H9 (cell line): ENCODE data around the gene CACNA2D4. TPM values are rescaled to one million over a fixed set of nuclear protein-coding genes. Genes with fewer than 3 reads are reported as not detected.

Source experiments
- DNase-seq: peaks from one replicate; pipeline ENCODE4 v3.0.0-alpha.2; 2017
- H2AFZ ChIP-seq: one replicate; pipeline ENCODE4 v1.6.1; 2013; ENCODE audit warnings: mild to moderate bottlenecking, low read length, control low read depth, moderate library complexity
- H2AK5ac ChIP-seq: 2 replicates; pipeline ENCODE4 v1.6.1; 2013; ENCODE audit warnings: low read length, control low read depth, mixed read lengths; ENCODE audit not compliant: insufficient read length
- H2BK120ac ChIP-seq: one replicate; pipeline ENCODE4 v1.6.1; 2013; ENCODE audit warnings: low read depth, mild to moderate bottlenecking, low read length, control low read depth, inconsistent platforms; ENCODE audit not compliant: poor library complexity, severe bottlenecking
- H2BK12ac ChIP-seq: 2 replicates; pipeline ENCODE4 v1.6.1; 2013; ENCODE audit warnings: low read length, control low read depth, mixed read lengths, low read depth; ENCODE audit not compliant: insufficient read length
- H2BK15ac ChIP-seq: 2 replicates; pipeline ENCODE4 v1.6.1; 2013; ENCODE audit warnings: low read depth, low read length, control low read depth
- H2BK20ac ChIP-seq: one replicate; pipeline ENCODE4 v1.6.1; 2013; ENCODE audit warnings: low read depth, mild to moderate bottlenecking, low read length, control low read depth, inconsistent platforms; ENCODE audit not compliant: poor library complexity, severe bottlenecking
- H2BK5ac ChIP-seq: 2 replicates; pipeline ENCODE4 v1.6.1; 2013; ENCODE audit warnings: low read length, control low read depth, mixed read lengths; ENCODE audit not compliant: insufficient read length
- H3K14ac ChIP-seq: 2 replicates; pipeline ENCODE4 v1.6.1; 2013; ENCODE audit warnings: low read length, control low read depth; ENCODE audit not compliant: insufficient read depth
- H3K18ac ChIP-seq: 2 replicates; pipeline ENCODE4 v1.6.1; 2013; ENCODE audit warnings: low read depth, mild to moderate bottlenecking, mixed read lengths, low read length, control low read depth; ENCODE audit not compliant: insufficient read length
- H3K23ac ChIP-seq: 2 replicates; pipeline ENCODE4 v1.6.1; 2013; ENCODE audit warnings: low read length, control low read depth, mixed read lengths, low read depth; ENCODE audit not compliant: insufficient read length
- H3K23me2 ChIP-seq: 2 replicates; pipeline ENCODE4 v1.6.1; 2013; ENCODE audit warnings: low read depth, mild to moderate bottlenecking, mixed read lengths, low read length, control low read depth; ENCODE audit not compliant: insufficient read length, poor library complexity, severe bottlenecking
- H3K27ac ChIP-seq: 2 replicates; pipeline ENCODE4 v1.5.1; 2013; ENCODE audit warnings: low read length, control low read depth, mixed read lengths, low read depth; ENCODE audit not compliant: insufficient read length
- H3K27me3 ChIP-seq: 2 replicates; pipeline ENCODE4 v1.6.1; 2013; ENCODE audit warnings: low read length, control low read depth, inconsistent platforms; ENCODE audit not compliant: insufficient read depth
- H3K4ac ChIP-seq: 2 replicates; pipeline ENCODE4 v1.6.1; 2013; ENCODE audit warnings: low read depth, mild to moderate bottlenecking, control low read depth, inconsistent platforms, low read length, moderate library complexity
- H3K4me1 ChIP-seq: 2 replicates; pipeline ENCODE4 v1.6.1; 2013; ENCODE audit warnings: low read length, control low read depth, inconsistent platforms; ENCODE audit not compliant: insufficient read depth
- H3K4me2 ChIP-seq: 2 replicates; pipeline ENCODE4 v1.6.1; 2013; ENCODE audit warnings: low read length, control low read depth, mixed read lengths; ENCODE audit not compliant: insufficient read length, insufficient read depth
- H3K56ac ChIP-seq: 2 replicates; pipeline ENCODE4 v1.6.1; 2013; ENCODE audit warnings: low read depth, mild to moderate bottlenecking, mixed read lengths, low read length, control low read depth; ENCODE audit not compliant: insufficient read length
- H3K79me1 ChIP-seq: 2 replicates; pipeline ENCODE4 v1.6.1; 2013; ENCODE audit warnings: low read depth, mild to moderate bottlenecking, moderate library complexity, low read length, control low read depth, inconsistent platforms; ENCODE audit not compliant: insufficient read depth, poor library complexity, severe bottlenecking
- H3K79me2 ChIP-seq: 2 replicates; pipeline ENCODE4 v1.6.1; 2013; ENCODE audit warnings: low read length, control low read depth, inconsistent platforms; ENCODE audit not compliant: insufficient read depth
- H3K9ac ChIP-seq: 2 replicates; pipeline ENCODE4 v1.6.1; 2013; ENCODE audit warnings: low read length, control low read depth, mixed read lengths; ENCODE audit not compliant: insufficient read length; ENCODE audit errors: extremely low read depth
- H3K9me3 ChIP-seq: one replicate; pipeline ENCODE4 v1.6.1; 2013; ENCODE audit warnings: low read depth, low read length, inconsistent platforms; ENCODE audit not compliant: control insufficient read depth
- H3T11ph ChIP-seq: one replicate; pipeline ENCODE4 v1.6.1; 2013; ENCODE audit warnings: mild to moderate bottlenecking, low read length, control low read depth, inconsistent platforms
- H4K20me1 ChIP-seq: one replicate; pipeline ENCODE4 v1.6.1; 2013; ENCODE audit not compliant: control insufficient read depth, insufficient read length, insufficient read depth
- H4K5ac ChIP-seq: 2 replicates; pipeline ENCODE4 v1.6.1; 2013; ENCODE audit warnings: low read depth, mild to moderate bottlenecking, mixed read lengths, low read length, control low read depth; ENCODE audit not compliant: insufficient read length
- H4K8ac ChIP-seq: replicated peaks from 2 replicates; pipeline ENCODE4 v1.6.1; 2013; ENCODE audit warnings: low read length, control low read depth, mixed read lengths, low read depth; ENCODE audit not compliant: insufficient read length
- H4K91ac ChIP-seq: 2 replicates; pipeline ENCODE4 v1.6.1; 2013; ENCODE audit warnings: low read depth, mild to moderate bottlenecking, moderate library complexity, mixed read lengths, low read length, control low read depth; ENCODE audit not compliant: insufficient read length
- H3K27ac Mint-ChIP-seq, 3 experiments: 2 replicates in 2 of 3; 3 replicates in 1 of 3; pipeline ENCODE4 v1.8.0; 2020 to 2021; ENCODE audit warnings: mixed read lengths in 3 of 3, mild to moderate bottlenecking in 1 of 3, moderate library complexity in 1 of 3
- H3K27me3 Mint-ChIP-seq: 2 replicates; pipeline ENCODE4 v1.8.0; 2021; ENCODE audit warnings: low read depth, mild to moderate bottlenecking, moderate library complexity, mixed read lengths
- H3K36me3 Mint-ChIP-seq, 3 experiments: 2 replicates in 2 of 3; 3 replicates in 1 of 3; pipeline ENCODE4 v1.8.0; 2020 to 2021; ENCODE audit warnings: low read depth in 3 of 3, mixed read lengths in 3 of 3; ENCODE audit not compliant: insufficient read depth in 1 of 3
- H3K4me1 Mint-ChIP-seq, 2 experiments: 2 replicates each; pipeline ENCODE4 v1.8.0; 2020; ENCODE audit warnings: mixed read lengths in 2 of 2
- H3K4me3 Mint-ChIP-seq, 2 experiments: 2 replicates in 1 of 2; 3 replicates in 1 of 2; pipeline ENCODE4 v1.8.0; 2020 to 2021; ENCODE audit warnings: mild to moderate bottlenecking in 2 of 2, mixed read lengths in 2 of 2, moderate library complexity in 1 of 2
- H3K9me3 Mint-ChIP-seq, 2 experiments: 2 replicates in 1 of 2; 3 replicates in 1 of 2; pipeline ENCODE4 v1.8.0; 2020; ENCODE audit warnings: mild to moderate bottlenecking in 2 of 2, mixed read lengths in 2 of 2, moderate library complexity in 1 of 2
- CTCF ChIP-seq: fragments of 200-600 bp; sonication (generic); conservative IDR thresholded peaks from 3 replicates; pipeline ENCODE4 v1.8.0; 2021; ENCODE audit warnings: antibody characterized with exemption, mild to moderate bottlenecking
- WGBS: extraction: QIAGEN DNeasy Blood & Tissue Kit; methylation state at CpG from one replicate; pipeline ENCODE4 v1.1.7; 2013; ENCODE audit warnings: missing lambda C conversion rate, low lambda C conversion rate, mixed read lengths; ENCODE audit not compliant: insufficient read length; ENCODE audit errors: extremely low coverage; 5-methylcytosine and 5-hydroxymethylcytosine counted together
- total RNA-seq: library from RNA; stranded (reverse); gene quantifications from 2 replicates; pipeline ENCODE4 v1.2.1, GENCODE V29; 2021

The CACNA2D4 gene
- total RNA-seq, 1 experiment from 2014 or later = 0.79 TPM

DNA sequence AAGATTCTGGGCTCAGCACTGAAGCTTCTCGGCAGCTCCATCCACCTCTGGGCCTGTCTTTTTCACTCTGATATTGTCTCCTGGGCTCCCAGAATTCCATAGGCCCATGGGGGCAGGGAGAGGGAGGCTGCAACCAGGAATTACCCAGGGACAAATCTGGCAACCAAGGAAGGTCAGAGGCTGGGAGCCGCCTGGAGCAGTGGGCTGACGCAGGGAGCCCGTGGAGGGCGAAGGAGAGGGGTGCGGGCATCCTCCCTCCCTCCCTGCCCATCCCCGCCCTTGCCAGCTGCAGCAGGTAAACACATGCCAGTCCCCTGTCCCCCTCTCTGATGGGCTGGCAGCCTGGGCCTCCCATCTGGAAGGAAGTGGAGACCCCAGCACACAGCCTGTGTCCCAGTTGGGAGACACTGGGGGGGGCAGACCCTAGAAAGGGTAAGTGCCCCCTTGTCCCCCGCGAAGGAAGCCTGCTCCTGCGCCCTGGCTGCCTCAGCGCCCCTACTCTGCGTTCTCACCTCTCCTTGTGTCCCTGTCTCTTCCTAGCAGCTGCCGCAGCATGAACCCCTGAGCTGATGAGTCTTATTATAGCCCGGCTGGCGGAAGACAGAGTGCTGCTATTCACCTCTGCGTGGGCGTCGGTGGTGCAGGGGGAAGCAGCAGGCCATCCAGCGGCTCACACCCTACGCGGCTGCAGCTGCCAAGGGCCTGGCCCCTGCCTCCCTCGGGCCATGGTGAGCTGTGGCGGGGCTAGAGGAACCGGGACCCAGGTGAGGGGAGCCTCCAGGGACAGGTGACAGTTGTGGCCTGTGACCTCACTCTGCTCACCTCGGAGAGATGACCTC lies 91.4 kb downstream of the CACNA2D4 start:
- Histone ChIP-seq H4K20me1 (no peaks in the 10 kb centered on the region), H3K79me1 (no peaks in the 10 kb centered on the region), H2BK15ac (no peak overlapping the region), H2BK20ac (no peak overlapping the region), H4K91ac (no peak overlapping the region), H2BK12ac (no peak overlapping the region), H2AFZ (no peak overlapping the region), H4K8ac (no peak overlapping the region), H3K23ac (no peak overlapping the region), H3K4ac (no peak overlapping the region), H3K4me2 (no peak overlapping the region), H2AK5ac (no peak overlapping the region), H3K27ac (no peak overlapping the region), H2BK120ac (no peak overlapping the region), H3K9me3 (no peaks in the 10 kb centered on the region), H3K27me3 (no peaks in the 10 kb centered on the region), H3K18ac (no peak overlapping the region), H3K14ac (no peak overlapping the region), H3K4me1 (no peaks in the 10 kb centered on the region), H2BK5ac (no peak overlapping the region), H3K79me2 (no peaks in the 10 kb centered on the region), H3K56ac (no peak overlapping the region), H3T11ph (no peak overlapping the region), H4K5ac (no peak overlapping the region), H3K23me2 (no peaks in the 10 kb centered on the region), H3K9ac (no peak overlapping the region)
- WGBS = no CpG with 5 or more reads among the region's 25 CpGs
- Mint-ChIP-seq H3K27me3 (peaks cover 30% of the 10 kb centered on the region), H3K36me3 (no peaks in the 10 kb centered on the region), H3K4me1 (peaks cover 8 to 42% of the 10 kb centered on the region in 2 experiments), H3K9me3 (no peaks in the 10 kb centered on the region), H3K4me3 (no peak overlapping the region), H3K27ac (no peak overlapping the region; a peak in 1 of 7 replicates)
- TF ChIP-seq CTCF = no peak
- DNase-seq = no peak
